Osteoblast (primary cell): ENCODE measurements around the gene GIPR. TPM values are rescaled to one million over a fixed set of nuclear protein-coding genes. Genes with fewer than 3 reads are reported as not detected.

Source experiments
- DNase-seq: peaks from one replicate; pipeline ENCODE4 v3.0.0; 2011; ENCODE audit warnings: low spot score, mixed read lengths; ENCODE audit not compliant: insufficient read length; ENCODE audit errors: missing footprints
- H2AFZ ChIP-seq: 2 replicates; pipeline ENCODE4 v1.6.0; 2011; ENCODE audit warnings: mild to moderate bottlenecking, low read length
- H3K27ac ChIP-seq: 2 replicates; pipeline ENCODE4 v1.5.1; 2011; ENCODE audit warnings: mild to moderate bottlenecking, low read depth, low read length, moderate library complexity
- H3K27me3 ChIP-seq: 2 replicates; pipeline ENCODE4 v1.6.0; 2012; ENCODE audit warnings: mild to moderate bottlenecking, control low read depth, inconsistent platforms, low read length, moderate library complexity; ENCODE audit not compliant: insufficient read depth
- H3K36me3 ChIP-seq: 2 replicates; pipeline ENCODE4 v1.5.1; 2011; ENCODE audit warnings: mild to moderate bottlenecking, low read length, control low read depth, moderate library complexity; ENCODE audit not compliant: insufficient read depth
- H3K4me1 ChIP-seq: 2 replicates; pipeline ENCODE4 v1.5.1; 2011; ENCODE audit warnings: mild to moderate bottlenecking, low read length, control low read depth, moderate library complexity; ENCODE audit not compliant: insufficient read depth
- H3K4me2 ChIP-seq: 2 replicates; pipeline ENCODE4 v1.6.0; 2011; ENCODE audit warnings: mild to moderate bottlenecking, low read length; ENCODE audit not compliant: insufficient read depth
- H3K4me3 ChIP-seq: fragments of 200-600 bp; sonication (generic); 3 replicates; pipeline ENCODE4 v1.5.1; 2012; ENCODE audit warnings: mild to moderate bottlenecking, low read length, inconsistent platforms; ENCODE audit not compliant: insufficient read depth
- H3K79me2 ChIP-seq: 2 replicates; pipeline ENCODE4 v1.6.0; 2012; ENCODE audit warnings: mild to moderate bottlenecking, low read length, control low read depth, inconsistent platforms; ENCODE audit not compliant: insufficient read depth
- H3K9me3 ChIP-seq: 2 replicates; pipeline ENCODE4 v1.5.1; 2011; ENCODE audit warnings: low read depth, low read length, control low read depth
- H4K20me1 ChIP-seq: 2 replicates; pipeline ENCODE4 v1.6.0; 2012; ENCODE audit warnings: mild to moderate bottlenecking, low read length, control low read depth; ENCODE audit not compliant: insufficient read depth
- CTCF ChIP-seq: IDR thresholded peaks from 2 replicates; pipeline ENCODE4 v1.5.1; 2011; ENCODE audit warnings: mild to moderate bottlenecking, low read depth, low read length, moderate library complexity; ENCODE audit errors: extremely low read depth
- total RNA-seq: library from RNA; depleted of rRNA; stranded (reverse); fragments of >200 nt; gene quantifications from 2 replicates; pipeline ENCODE4 v1.2.3, GENCODE V29; 2012

Gene GIPR
- total RNA-seq, 1 donor = under 0.01 TPM

- TF ChIP-seq CTCF = no peak
- H4K20me1 ChIP-seq = no peaks in the 10 kb centered on the region
- H3K27me3 ChIP-seq = no peaks in the 10 kb centered on the region
- peaks cover 17% of the 10 kb centered on the region for H3K4me1 ChIP-seq
- H3K4me2 ChIP-seq = peak overlapping the region; percentile 75
- H2AFZ ChIP-seq = peak overlapping the region; percentile 91
- H3K36me3 ChIP-seq = no peaks in the 10 kb centered on the region
- H3K27ac ChIP-seq = no peak overlapping the region
- no peaks in the 10 kb centered on the region for H3K9me3 ChIP-seq
- H3K79me2 ChIP-seq = no peaks in the 10 kb centered on the region
- DNase-seq = no peak
- H3K4me3 ChIP-seq = peak overlapping the region; percentile 68
These were observed 22.9 kb upstream of the GIPR start for GRCh38 chr19:45645068-45645630.

GRCh38 chr19:45645631-45646344, 22.2 kb upstream of the GIPR start:
- H3K79me2 ChIP-seq = no peaks in the 10 kb centered on the region
- peak overlapping the region; percentile 91 for H2AFZ ChIP-seq
- peak; percentile 100 for DNase-seq
- H3K27ac ChIP-seq = no peak overlapping the region
- peaks cover 17% of the 10 kb centered on the region for H3K4me1 ChIP-seq
- TF ChIP-seq CTCF = no peak
- H3K9me3 ChIP-seq = no peaks in the 10 kb centered on the region
- no peaks in the 10 kb centered on the region for H3K36me3 ChIP-seq
- H3K27me3 ChIP-seq = no peaks in the 10 kb centered on the region
- no peaks in the 10 kb centered on the region for H4K20me1 ChIP-seq
- H3K4me3 ChIP-seq = peak overlapping the region; percentile 68
- H3K4me2 ChIP-seq = peak overlapping the region; percentile 75

DNA sequence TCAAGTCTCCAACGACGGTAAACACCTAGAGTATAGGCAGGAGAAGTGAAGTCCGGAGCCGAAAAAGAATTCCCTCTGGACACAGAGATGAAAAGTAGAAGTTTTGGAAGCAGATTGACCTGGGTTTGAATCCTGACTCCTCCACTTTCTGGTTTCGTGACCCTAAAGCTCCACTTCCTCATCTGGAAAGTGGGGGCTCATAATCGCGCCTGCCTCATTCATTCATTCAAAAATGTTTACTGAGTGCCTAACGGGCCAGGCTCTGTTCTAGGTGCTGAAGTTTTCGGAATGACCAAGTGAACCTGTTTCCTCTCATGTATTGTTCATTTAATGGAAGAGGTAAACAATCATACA, 21.7 kb upstream of the GIPR start:
- peak overlapping the region; percentile 75 for H3K4me2 ChIP-seq

More for the DNA sequence above, 21.7 kb upstream of the GIPR start:
- no peak for TF ChIP-seq CTCF
- Histone ChIP-seq H3K4me3 (peak overlapping the region; percentile 68), H3K36me3 (no peaks in the 10 kb centered on the region), H3K27ac (no peak overlapping the region), H3K4me1 (peaks cover 14% of the 10 kb centered on the region), H4K20me1 (no peaks in the 10 kb centered on the region), H3K27me3 (no peaks in the 10 kb centered on the region), H3K79me2 (no peaks in the 10 kb centered on the region), H3K9me3 (no peaks in the 10 kb centered on the region), H2AFZ (peak overlapping the region; percentile 91)
- no peak for DNase-seq
